ENCODE measurements around the gene SMIM1. TPM values are rescaled to one million over a fixed set of nuclear protein-coding genes. Genes with fewer than 3 reads are reported as not detected.

SMIM1 gene
- total RNA-seq, 6 experiments from 2014 or later = 2.6 to 8.7 (median 4.6) TPM

DNA sequence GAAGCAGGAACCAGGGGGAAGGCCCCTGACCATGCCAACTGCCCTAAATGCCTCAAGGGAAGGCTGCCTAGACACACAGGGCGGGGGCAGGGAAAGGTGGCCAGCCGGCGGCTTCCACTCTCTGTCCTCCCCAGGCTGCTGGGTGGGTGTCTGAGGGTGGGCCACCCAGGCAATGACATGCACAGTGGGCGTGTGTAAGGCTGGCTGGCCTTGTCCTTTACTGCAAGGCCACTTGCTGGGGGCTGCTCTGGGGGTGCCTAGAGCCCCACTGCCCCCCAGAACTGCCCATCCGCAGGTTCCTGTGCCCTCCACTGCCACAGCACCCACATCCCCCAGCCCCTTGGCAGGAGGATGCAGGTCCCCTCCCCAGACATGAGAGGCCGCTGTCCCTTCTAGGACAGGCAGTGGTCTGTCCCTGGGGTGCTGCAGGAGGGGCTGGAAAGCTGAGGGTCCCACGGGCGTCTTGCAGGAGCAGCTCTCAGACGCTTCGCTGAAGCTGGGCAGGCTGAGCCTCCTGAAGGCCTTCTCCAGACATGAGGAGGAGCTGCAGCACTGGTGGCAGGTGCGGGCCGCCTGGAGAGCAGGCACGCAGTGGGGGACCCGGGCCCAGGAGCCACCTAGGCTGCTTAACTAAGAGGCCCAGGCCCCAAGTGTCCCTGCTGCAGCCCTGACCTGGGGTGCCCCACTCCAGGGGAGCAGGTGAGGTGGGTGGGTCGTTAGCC, 10.2 kb upstream of the SMIM1 start:
- H3K9me3 ChIP-seq = no peaks in the 10 kb centered on the region
- peak in 1 of 4 donors; percentile 22 for ATAC-seq
- intact Hi-C loops (cut with DNase I) = no loop called here
- no peaks in the 10 kb centered on the region for H3K36me3 ChIP-seq
- 30% methylated on average over 2 of the region's 15 CpGs for WGBS (ENCODE audit: insufficient coverage, low coverage, low lambda C conversion rate, missing lambda C conversion rate)
- H3K4me1 ChIP-seq = no peaks in the 10 kb centered on the region
- no peak overlapping the region for H3K4me3 ChIP-seq
- no peak overlapping the region for H3K27ac ChIP-seq
- TF ChIP-seq, protein P1, sequence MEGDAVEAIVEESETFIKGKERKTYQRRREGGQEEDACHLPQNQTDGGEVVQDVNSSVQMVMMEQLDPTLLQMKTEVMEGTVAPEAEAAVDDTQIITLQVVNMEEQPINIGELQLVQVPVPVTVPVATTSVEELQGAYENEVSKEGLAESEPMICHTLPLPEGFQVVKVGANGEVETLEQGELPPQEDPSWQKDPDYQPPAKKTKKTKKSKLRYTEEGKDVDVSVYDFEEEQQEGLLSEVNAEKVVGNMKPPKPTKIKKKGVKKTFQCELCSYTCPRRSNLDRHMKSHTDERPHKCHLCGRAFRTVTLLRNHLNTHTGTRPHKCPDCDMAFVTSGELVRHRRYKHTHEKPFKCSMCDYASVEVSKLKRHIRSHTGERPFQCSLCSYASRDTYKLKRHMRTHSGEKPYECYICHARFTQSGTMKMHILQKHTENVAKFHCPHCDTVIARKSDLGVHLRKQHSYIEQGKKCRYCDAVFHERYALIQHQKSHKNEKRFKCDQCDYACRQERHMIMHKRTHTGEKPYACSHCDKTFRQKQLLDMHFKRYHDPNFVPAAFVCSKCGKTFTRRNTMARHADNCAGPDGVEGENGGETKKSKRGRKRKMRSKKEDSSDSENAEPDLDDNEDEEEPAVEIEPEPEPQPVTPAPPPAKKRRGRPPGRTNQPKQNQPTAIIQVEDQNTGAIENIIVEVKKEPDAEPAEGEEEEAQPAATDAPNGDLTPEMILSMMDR (IDR thresholded peaks at IDR 0.05) = no peak
- TF ChIP-seq POLR2A (IDR thresholded peaks at IDR 0.05) = no peak
- no peak for DNase-seq
- H3K27me3 ChIP-seq = no peaks in the 10 kb centered on the region

DNA sequence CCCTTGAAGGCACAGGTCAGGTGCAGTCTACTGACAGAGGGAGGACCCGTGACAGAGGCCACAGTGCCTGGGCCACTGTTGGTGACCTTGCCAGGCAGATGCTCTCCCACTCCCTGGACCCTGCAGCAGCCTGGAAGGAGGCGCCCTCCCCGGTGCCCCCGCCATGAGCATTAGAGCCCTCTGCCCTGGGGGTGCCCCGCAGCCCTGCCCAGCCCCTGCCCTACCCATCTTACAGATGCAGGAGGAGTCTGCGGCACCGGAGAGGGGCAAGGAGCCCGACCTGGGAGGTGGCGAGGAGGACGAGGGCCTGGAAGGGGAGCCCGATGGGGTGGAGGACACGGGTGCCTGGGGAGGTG, 9.7 kb upstream of the SMIM1 start:
- H3K27me3 ChIP-seq = no peaks in the 10 kb centered on the region
- DNase-seq = no peak

DNA sequence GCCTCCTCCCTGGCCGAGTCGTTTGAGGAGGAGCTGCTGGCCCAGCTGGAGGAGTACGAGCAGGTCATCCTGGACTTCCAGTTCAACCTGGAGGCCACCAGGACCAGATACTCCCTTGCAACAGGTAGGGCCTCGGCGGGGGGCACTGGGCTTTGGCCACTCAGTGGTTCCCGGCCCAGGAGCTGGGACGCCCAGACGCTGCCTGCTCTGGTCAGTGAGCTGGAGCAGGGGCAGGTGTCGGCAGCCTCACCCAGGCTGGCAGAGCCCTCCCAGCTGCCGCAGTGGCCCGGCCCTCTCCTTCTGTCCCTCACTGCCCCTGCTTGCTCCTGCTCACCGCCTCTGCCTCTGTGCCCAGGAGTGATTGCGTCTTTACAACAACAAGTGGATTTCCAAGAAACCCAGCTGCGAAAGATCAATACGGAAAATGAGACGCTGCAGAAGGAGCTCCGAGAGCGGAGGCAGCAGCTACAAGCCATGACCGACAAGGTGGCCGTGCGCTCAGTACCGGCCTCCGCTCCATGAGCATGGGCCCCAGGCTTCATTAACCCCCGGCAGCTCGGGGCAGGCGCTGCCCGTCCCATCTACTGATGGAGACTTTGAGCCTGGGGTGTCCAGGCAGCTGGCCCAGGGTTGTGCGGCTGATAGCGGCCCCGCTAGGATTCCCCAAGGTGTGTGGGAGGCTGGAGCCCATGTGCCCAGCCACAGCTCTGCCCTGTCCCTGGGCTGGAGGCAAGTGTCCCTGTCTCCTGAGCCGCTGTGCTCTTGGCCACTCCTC, 9.0 kb upstream of the SMIM1 start:
- Histone ChIP-seq H3K9me3 (no peaks in the 10 kb centered on the region), H3K36me3 (no peaks in the 10 kb centered on the region), H3K27ac (no peak overlapping the region), H3K27me3 (no peaks in the 10 kb centered on the region), H3K4me1 (peaks cover 0 to 5% (median 0%) of the 10 kb centered on the region in 4 donors), H3K4me3 (no peak overlapping the region)
- WGBS (ENCODE audit: insufficient coverage, low coverage, low lambda C conversion rate, missing lambda C conversion rate) = no CpG with 5 or more reads among the region's 31 CpGs
- intact Hi-C loops (cut with DNase I) = no loop called here
- no peak for DNase-seq
- no peak for TF ChIP-seq POLR2A (IDR thresholded peaks at IDR 0.05)
- TF ChIP-seq, protein P1 (IDR thresholded peaks at IDR 0.05) = no peak
- ATAC-seq = peak in 1 of 4 donors; percentile 10

More for the DNA sequence above, 9.7 kb upstream of the SMIM1 start:
- H3K9me3 ChIP-seq = no peaks in the 10 kb centered on the region
- 84% methylated on average over 4 of the region's 12 CpGs for WGBS (ENCODE audit: insufficient coverage, low coverage, low lambda C conversion rate, missing lambda C conversion rate)
- H3K27ac ChIP-seq = no peak overlapping the region
- no peak overlapping the region for H3K4me3 ChIP-seq
- TF ChIP-seq, protein P1 (IDR thresholded peaks at IDR 0.05) = no peak
- no peak for TF ChIP-seq POLR2A (IDR thresholded peaks at IDR 0.05)
- peak in 1 of 4 donors; percentile 15 for ATAC-seq
- no peaks in the 10 kb centered on the region for H3K36me3 ChIP-seq
- intact Hi-C loops (cut with DNase I) = no loop called here
- no peaks in the 10 kb centered on the region for H3K4me1 ChIP-seq

DNA sequence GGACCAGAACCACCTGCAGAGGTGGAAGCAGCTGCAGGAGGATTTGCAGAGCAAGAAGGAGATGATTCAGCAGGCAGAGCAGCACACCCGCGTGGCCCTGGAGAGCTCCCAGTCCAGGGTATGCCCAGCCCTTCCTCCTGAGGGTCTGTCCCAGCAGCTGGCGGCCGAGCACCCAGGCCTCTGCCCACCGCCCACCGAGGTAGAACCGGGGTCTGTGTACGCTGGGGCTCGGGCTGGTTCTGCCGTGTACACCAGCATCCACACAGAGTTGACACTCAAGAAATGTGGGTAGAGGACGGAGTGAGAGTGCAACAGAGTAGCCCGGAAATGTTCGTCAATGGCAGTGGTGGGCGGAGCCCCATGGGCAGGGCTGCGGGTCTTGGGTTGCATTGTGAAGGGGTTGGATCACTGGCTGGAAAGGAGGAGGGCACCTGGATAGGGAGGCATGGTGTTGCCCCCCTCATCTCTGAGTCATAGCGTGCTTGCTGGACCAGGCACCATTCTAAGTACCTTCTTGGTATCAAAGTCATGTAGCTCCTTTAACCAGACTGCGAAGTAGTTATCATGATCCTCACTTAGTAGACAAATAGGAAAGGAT, 5.1 kb upstream of the SMIM1 start:
- no peak for DNase-seq
- Histone ChIP-seq H3K4me3 (no peak overlapping the region), H3K36me3 (no peaks in the 10 kb centered on the region), H3K4me1 (peaks cover 0 to 11% (median 0%) of the 10 kb centered on the region in 4 donors), H3K27ac (no peak overlapping the region), H3K9me3 (no peaks in the 10 kb centered on the region), H3K27me3 (no peaks in the 10 kb centered on the region)
- no peak for ATAC-seq
- intact Hi-C loops (cut with DNase I) = no loop called here
- TF ChIP-seq, protein P1 (IDR thresholded peaks at IDR 0.05) = no peak
- no peak for TF ChIP-seq POLR2A (IDR thresholded peaks at IDR 0.05)
- 87% methylated on average over 3 of the region's 17 CpGs for WGBS (ENCODE audit: insufficient coverage, low coverage, low lambda C conversion rate, missing lambda C conversion rate)

Data from right lobe of liver (tissue), 6 donors.